PFSK-1 (cell line): ENCODE data around the gene MYOZ3.

Experiments used
- POLR2AphosphoS5 ChIP-seq: IDR thresholded peaks from 2 replicates; pipeline ENCODE4 v1.6.1; 2012; ENCODE audit warnings: low read depth, mild to moderate bottlenecking, control low read depth, low read length, moderate library complexity
- SIN3A ChIP-seq: IDR thresholded peaks from 2 replicates; pipeline ENCODE4 v1.6.1; 2012; ENCODE audit warnings: mild to moderate bottlenecking, low read length, moderate library complexity, borderline replicate concordance; ENCODE audit not compliant: insufficient read depth
- TAF1 ChIP-seq: IDR thresholded peaks from 2 replicates; pipeline ENCODE4 v1.6.1; 2012; ENCODE audit warnings: low read length, control low read depth, borderline replicate concordance; ENCODE audit not compliant: insufficient read depth
- TF ChIP-seq, protein P1 (sequence below), 2 experiments: IDR thresholded peaks; 2 replicates each; pipeline versions ENCODE4 v1.6.1 to v1.8.0; 2011 to 2012; ENCODE audit warnings: low read depth in 2 of 2, low read length in 2 of 2, control low read depth in 1 of 2, inconsistent platforms in 1 of 2, mild to moderate bottlenecking in 1 of 2, moderate library complexity in 1 of 2; ENCODE audit not compliant: insufficient read depth in 1 of 2

DNA sequence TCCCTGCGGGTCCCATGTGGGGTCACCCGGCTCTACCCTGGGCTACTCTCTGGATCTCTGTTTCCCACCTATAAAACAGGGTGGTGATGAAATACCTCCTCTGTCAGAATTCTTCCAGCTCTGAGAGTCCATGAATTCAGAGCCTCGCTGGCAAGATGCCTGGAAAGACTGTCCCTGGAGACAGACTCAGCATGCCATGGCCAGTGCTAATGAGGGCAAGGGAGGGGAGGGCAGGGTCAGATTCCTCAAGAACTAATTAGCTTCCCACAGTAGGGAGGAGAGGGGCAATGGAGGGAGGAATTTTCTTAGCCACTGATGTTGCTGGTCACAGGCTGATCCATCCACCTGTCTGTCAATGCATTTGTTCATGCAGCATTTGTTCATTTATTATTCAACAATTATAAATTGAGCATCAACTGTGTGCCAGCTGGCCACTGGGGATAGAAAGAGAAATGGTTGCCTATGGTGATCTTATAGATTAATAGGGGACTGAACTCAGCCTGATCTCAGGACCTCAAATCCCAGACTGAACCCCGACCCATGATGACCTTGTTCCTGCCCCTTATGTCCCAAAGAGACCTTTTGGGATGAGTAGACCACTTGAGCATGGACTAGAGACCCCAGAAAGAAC, 15.9 kb upstream of the MYOZ3 start:
- no peak for TF ChIP-seq SIN3A
- TF ChIP-seq, protein P1, sequence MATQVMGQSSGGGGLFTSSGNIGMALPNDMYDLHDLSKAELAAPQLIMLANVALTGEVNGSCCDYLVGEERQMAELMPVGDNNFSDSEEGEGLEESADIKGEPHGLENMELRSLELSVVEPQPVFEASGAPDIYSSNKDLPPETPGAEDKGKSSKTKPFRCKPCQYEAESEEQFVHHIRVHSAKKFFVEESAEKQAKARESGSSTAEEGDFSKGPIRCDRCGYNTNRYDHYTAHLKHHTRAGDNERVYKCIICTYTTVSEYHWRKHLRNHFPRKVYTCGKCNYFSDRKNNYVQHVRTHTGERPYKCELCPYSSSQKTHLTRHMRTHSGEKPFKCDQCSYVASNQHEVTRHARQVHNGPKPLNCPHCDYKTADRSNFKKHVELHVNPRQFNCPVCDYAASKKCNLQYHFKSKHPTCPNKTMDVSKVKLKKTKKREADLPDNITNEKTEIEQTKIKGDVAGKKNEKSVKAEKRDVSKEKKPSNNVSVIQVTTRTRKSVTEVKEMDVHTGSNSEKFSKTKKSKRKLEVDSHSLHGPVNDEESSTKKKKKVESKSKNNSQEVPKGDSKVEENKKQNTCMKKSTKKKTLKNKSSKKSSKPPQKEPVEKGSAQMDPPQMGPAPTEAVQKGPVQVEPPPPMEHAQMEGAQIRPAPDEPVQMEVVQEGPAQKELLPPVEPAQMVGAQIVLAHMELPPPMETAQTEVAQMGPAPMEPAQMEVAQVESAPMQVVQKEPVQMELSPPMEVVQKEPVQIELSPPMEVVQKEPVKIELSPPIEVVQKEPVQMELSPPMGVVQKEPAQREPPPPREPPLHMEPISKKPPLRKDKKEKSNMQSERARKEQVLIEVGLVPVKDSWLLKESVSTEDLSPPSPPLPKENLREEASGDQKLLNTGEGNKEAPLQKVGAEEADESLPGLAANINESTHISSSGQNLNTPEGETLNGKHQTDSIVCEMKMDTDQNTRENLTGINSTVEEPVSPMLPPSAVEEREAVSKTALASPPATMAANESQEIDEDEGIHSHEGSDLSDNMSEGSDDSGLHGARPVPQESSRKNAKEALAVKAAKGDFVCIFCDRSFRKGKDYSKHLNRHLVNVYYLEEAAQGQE (IDR thresholded peaks at IDR 0.05; ENCODE audit: insufficient read depth in 1 of 2, low read depth in 2 of 2, low read length in 2 of 2), result no peak
- TF ChIP-seq POLR2AphosphoS5, result no peak
- TF ChIP-seq TAF1, result no peak
